ENCODE measurements around the gene NEK5.
"Not testable (repeated sequence)": the region's sequence is repeated elsewhere in the genome, so short reads cannot be mapped to it uniquely, and the experiment has no call there.

Gene NEK5, protein sequence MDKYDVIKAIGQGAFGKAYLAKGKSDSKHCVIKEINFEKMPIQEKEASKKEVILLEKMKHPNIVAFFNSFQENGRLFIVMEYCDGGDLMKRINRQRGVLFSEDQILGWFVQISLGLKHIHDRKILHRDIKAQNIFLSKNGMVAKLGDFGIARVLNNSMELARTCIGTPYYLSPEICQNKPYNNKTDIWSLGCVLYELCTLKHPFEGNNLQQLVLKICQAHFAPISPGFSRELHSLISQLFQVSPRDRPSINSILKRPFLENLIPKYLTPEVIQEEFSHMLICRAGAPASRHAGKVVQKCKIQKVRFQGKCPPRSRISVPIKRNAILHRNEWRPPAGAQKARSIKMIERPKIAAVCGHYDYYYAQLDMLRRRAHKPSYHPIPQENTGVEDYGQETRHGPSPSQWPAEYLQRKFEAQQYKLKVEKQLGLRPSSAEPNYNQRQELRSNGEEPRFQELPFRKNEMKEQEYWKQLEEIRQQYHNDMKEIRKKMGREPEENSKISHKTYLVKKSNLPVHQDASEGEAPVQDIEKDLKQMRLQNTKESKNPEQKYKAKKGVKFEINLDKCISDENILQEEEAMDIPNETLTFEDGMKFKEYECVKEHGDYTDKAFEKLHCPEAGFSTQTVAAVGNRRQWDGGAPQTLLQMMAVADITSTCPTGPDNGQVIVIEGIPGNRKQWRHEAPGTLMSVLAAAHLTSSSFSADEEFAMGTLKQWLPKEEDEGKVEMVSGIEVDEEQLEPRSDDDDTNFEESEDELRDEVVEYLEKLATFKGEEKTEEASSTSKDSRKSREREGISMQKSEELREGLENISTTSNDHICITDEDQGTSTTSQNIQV

DNA sequence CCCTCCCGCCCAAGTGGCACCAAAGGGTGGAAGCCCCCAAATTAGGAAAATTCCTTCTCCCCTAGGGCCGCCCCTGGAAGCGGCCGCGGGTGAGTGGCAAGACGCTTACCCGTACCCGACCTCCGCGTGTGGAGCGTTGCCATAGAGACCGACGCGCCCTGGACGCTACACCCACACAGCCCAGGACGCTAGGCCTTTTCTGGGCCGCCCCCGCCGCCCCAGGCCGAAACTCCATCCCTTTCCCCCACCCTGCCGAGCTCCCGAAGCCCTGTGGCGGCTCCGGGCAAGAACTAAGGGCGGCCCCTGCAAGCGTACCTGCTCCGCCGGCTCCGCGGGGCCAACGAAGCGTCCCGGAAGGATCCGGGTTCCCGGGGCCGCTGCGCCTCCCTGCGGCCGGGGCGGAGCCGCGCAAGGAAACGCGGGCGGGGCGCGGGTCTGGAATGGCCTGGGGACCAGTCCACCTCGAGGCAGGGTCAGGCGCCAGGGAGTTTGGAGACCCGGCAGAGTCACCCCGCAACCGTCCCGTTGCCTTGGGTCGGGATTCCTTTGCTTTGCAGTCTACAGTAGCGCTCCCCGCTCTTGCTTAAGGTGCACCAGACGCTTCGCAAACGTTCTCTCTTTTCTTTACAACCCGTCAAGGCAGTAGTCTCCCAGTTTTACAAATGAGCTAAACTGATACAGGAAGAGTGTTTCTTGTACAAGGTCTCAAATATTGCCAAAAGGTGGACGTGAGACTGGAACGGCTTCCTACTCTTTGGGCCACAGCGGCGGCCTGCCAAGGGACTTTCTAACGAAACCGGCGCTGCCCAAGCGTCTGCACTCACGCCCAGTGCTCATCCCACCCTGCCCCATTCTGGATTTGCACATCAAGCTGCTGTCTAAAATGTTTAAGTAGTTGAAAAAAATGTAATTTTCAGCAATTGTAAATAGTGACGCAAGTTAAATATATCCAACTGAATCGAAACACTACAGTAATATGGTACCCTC, at the start of gene NEK5:
NEK5 (minus strand) TSS at position 360 of the 987 bp plus-strand sequence. CDS start 1,591 bp downstream, outside the sequence.
- TF ChIP-seq, protein P1, sequence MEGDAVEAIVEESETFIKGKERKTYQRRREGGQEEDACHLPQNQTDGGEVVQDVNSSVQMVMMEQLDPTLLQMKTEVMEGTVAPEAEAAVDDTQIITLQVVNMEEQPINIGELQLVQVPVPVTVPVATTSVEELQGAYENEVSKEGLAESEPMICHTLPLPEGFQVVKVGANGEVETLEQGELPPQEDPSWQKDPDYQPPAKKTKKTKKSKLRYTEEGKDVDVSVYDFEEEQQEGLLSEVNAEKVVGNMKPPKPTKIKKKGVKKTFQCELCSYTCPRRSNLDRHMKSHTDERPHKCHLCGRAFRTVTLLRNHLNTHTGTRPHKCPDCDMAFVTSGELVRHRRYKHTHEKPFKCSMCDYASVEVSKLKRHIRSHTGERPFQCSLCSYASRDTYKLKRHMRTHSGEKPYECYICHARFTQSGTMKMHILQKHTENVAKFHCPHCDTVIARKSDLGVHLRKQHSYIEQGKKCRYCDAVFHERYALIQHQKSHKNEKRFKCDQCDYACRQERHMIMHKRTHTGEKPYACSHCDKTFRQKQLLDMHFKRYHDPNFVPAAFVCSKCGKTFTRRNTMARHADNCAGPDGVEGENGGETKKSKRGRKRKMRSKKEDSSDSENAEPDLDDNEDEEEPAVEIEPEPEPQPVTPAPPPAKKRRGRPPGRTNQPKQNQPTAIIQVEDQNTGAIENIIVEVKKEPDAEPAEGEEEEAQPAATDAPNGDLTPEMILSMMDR (IDR thresholded peaks at IDR 0.05; ENCODE audit: control insufficient read depth, insufficient read depth, low read depth, low read length, missing control alignments): peak; percentile 55
- no peak for DNase-seq (ENCODE audit: low read depth)
- H3K4me3 ChIP-seq (ENCODE audit: control insufficient read depth, low read depth, low read length): peak within 1 kb of the TSS; percentile 60

DNA sequence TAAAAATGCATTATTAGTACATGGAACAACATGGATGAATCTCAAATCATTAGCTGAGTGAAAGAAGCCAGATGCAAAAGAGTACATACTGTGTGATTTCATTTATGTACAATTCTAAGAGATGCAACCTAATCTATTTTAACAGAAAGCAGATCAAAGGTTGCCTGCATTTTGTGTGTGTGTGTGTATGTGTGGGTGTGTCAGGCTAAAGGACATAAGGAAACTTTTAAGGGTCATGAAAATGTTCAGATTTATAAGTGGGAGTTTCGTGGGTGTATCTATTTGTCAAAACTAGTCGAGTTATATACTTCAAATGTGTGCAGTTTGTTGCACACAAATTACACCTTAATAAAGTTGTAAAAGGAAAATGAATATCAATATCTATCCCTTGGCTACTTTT, 48.4 kb upstream of the NEK5 start:
- H3K4me3 ChIP-seq (ENCODE audit: control insufficient read depth, low read depth, low read length): no peak overlapping the region
- DNase-seq (ENCODE audit: low read depth): no peak
- TF ChIP-seq, protein P1 (IDR thresholded peaks at IDR 0.05; ENCODE audit: control insufficient read depth, insufficient read depth, low read depth, low read length, missing control alignments): no peak

DNA sequence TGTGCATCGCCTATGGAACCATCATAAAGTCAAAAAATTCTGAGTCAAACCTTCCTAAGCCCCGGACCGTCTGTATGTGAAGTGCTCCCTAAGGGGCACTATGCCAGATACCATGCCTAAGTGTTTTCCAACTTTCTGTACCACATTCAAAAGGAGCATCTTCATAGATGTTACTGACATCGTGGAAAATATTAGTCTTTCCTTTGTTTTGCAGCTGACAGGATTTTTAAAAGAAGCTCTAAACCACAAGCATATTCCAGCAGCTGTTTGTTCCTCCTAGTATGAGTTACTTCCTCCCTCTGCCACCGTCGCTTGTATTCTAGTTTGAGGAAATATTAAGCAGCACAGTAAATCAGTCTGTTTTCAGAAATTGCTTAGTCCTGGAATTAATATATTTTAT, 45.1 kb upstream of the NEK5 start:
- H3K4me3 ChIP-seq (ENCODE audit: control insufficient read depth, low read depth, low read length); DNase-seq (ENCODE audit: low read depth): not testable (repeated sequence)

DNA sequence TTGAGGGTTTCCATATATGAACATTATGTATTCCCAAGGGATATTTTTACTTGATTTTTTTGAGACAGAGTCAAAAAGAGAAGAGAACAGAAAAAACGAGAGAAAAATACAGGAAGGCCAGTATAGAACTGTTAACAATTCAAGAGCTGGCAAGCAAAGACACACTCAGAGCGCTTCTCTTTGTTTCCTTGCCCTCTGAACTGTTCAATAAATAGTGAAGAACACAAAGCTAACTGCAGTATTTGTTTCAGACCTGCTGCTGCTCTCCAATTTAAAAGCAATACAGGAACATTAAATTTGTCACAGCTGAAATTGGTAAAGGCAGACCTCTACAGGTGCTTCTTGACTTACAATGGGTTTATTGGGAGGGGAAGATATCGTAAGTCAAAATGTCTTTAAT, 44.5 kb upstream of the NEK5 start:
- TF ChIP-seq, protein P1 (IDR thresholded peaks at IDR 0.05; ENCODE audit: control insufficient read depth, insufficient read depth, low read depth, low read length, missing control alignments): no peak
- H3K4me3 ChIP-seq (ENCODE audit: control insufficient read depth, low read depth, low read length): no peak overlapping the region
- DNase-seq (ENCODE audit: low read depth): no peak

DNA sequence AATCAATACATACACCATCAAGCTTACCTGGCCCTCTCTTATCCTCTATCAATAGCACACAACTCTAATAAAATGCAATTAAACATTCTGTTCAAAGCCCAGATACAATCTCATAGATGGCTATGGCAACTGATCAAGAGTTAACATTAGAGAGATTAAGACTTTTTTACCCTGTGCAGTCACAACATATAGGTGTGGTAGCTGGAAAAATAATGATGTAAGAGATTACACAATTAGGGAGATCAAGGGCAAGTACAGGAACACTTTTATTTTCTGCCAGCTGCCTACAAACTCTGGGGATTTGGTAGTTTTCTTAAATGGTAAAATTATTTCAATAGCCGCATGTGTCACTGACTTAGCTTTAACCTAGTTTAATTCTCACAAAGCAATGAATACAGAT, 42.8 kb upstream of the NEK5 start:
- not testable (repeated sequence) for DNase-seq (ENCODE audit: low read depth); H3K4me3 ChIP-seq (ENCODE audit: control insufficient read depth, low read depth, low read length)

DNA sequence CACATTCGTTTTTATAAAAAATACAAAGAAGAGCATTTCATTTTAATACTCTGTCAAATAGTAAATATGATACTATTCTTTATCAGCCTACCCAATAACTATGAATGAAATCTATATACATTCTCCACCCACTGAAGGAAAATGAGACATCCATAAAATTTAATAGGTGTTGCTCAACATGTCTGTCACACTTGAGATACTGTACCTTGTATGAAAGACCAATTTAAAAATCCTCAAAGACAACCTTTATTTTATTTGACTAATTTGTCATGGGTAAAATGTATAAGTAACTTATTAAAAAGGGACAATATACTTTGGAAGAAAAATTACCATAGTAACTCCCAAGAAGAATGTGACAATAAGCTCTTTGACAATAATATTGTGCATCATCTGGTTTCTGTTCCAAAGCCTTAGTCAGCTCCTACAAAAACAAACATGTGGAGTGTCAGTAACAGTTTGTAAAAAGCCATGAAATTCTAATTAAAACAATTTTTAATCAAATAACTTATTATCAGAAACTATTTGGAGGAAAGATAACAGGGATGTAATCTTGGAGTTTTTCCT, 42.0 kb upstream of the NEK5 start:
- H3K4me3 ChIP-seq (ENCODE audit: control insufficient read depth, low read depth, low read length); DNase-seq (ENCODE audit: low read depth): not testable (repeated sequence)

DNA sequence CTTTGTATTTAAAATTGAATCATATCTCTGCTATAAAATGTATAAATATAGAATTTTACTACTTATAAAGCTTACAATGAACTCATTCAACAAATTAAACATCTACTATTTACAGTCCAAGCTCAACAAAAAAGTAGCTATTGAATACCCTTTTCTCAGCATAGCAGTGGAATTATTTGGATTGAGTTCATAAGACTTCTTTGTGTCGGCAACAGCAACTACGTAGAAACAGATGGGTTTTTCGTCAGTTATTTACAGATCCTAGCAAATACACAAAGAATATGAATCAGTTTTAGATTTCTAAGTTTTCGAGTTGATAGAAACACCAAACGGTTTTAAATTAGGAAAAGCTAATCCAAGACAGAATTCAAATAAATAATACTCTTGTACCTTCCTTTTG, 41.0 kb upstream of the NEK5 start:
- H3K4me3 ChIP-seq (ENCODE audit: control insufficient read depth, low read depth, low read length): no peak overlapping the region
- no peak for DNase-seq (ENCODE audit: low read depth)
- TF ChIP-seq, protein P1 (IDR thresholded peaks at IDR 0.05; ENCODE audit: control insufficient read depth, insufficient read depth, low read depth, low read length, missing control alignments): no peak
